ENCODE measurements around the gene SPECC1L.
"Not testable (repeated sequence)": the region's sequence is repeated elsewhere in the genome, so short reads cannot be mapped to it uniquely, and the experiment has no call there.

Gene SPECC1L, protein sequence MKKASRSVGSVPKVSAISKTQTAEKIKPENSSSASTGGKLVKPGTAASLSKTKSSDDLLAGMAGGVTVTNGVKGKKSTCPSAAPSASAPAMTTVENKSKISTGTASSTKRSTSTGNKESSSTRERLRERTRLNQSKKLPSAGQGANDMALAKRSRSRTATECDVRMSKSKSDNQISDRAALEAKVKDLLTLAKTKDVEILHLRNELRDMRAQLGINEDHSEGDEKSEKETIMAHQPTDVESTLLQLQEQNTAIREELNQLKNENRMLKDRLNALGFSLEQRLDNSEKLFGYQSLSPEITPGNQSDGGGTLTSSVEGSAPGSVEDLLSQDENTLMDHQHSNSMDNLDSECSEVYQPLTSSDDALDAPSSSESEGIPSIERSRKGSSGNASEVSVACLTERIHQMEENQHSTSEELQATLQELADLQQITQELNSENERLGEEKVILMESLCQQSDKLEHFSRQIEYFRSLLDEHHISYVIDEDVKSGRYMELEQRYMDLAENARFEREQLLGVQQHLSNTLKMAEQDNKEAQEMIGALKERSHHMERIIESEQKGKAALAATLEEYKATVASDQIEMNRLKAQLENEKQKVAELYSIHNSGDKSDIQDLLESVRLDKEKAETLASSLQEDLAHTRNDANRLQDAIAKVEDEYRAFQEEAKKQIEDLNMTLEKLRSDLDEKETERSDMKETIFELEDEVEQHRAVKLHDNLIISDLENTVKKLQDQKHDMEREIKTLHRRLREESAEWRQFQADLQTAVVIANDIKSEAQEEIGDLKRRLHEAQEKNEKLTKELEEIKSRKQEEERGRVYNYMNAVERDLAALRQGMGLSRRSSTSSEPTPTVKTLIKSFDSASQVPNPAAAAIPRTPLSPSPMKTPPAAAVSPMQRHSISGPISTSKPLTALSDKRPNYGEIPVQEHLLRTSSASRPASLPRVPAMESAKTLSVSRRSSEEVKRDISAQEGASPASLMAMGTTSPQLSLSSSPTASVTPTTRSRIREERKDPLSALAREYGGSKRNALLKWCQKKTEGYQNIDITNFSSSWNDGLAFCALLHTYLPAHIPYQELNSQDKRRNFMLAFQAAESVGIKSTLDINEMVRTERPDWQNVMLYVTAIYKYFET

DNA sequence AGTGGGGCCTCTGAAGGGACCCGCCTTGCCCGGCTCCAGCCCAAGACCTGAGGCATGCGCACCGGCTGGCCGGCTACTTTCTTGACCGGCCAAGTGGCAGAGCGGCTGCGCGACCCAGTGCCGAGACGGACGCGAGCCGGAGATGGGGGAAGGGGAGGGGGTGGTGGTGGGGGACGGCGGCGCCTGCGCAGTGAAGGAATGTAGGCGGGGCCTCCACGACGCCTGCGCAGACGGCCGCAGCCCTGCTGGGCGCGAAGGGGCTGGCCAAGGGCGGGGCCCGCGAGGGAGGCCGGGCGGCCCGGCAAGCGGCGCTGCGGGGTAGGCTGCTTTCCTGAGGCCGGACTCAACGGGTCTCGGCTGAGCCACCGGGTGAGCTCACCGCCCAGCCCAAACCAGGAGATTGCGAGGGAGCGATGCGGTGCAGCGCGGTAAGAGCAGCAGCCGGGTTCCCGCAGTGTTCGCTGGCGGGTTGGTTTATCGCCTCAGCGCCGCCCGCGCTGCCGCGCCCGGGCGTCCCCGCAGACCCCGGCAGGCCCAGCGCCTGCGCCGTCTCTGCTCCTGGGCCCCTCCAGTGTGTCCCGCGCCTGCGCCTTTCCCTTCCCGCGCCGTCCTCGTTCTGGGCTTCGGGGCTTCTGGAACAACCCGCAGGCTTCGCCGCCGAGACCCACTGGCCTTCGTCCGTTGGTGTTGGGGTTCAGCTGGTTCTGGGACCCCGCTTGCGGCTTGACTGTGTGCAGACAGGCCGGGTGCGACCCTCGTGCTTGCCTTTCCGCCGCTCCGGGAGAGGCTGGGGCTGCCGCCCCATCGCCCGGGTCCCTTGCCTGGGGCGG, at the start of gene SPECC1L:
SPECC1L (plus strand) TSS at position 276 of the 830 bp plus-strand sequence. CDS start 31,401 bp downstream, outside the sequence.
- DNase-seq (ENCODE audit: low read depth), result peak; percentile 90

- no peak for DNase-seq (ENCODE audit: low read depth)
Observed at GRCh38 chr22:24224468-24224867, 46.2 kb upstream of the SPECC1L start.

GRCh38 chr22:24225044-24225601, 45.5 kb upstream of the SPECC1L start:
- DNase-seq (ENCODE audit: low read depth), result no peak

DNA sequence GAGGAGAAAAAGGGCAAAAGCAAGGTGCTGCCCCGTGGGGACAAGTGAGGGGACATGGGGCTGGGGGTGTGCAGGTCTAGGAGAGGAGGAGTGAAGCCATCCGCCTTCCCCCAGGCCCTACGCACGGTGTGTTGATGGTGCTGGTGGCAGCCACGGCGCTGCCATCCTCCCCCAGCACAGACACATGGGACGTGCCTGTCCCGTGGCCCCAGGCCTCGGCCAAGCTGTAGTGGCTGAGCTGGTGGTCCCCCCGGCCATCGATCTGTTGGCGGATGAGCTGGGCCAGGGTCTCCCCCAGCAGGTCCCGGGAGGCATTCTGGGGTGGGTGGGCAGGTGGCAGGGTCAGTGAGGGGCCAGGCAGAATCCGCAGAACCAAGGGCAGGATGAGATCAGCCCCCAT, 44.7 kb upstream of the SPECC1L start:
- DNase-seq (ENCODE audit: low read depth), result no peak

GRCh38 chr22:24230911-24231656, 39.5 kb upstream of the SPECC1L start:
- no peak for DNase-seq (ENCODE audit: low read depth)

- no peak for DNase-seq (ENCODE audit: low read depth)
Observed at GRCh38 chr22:24231706-24232105, 38.9 kb upstream of the SPECC1L start.

GRCh38 chr22:24232124-24232523, 38.5 kb upstream of the SPECC1L start:
- no peak for DNase-seq (ENCODE audit: low read depth)

- no peak for DNase-seq (ENCODE audit: low read depth)
Observed at GRCh38 chr22:24232725-24233124, 37.9 kb upstream of the SPECC1L start.

DNA sequence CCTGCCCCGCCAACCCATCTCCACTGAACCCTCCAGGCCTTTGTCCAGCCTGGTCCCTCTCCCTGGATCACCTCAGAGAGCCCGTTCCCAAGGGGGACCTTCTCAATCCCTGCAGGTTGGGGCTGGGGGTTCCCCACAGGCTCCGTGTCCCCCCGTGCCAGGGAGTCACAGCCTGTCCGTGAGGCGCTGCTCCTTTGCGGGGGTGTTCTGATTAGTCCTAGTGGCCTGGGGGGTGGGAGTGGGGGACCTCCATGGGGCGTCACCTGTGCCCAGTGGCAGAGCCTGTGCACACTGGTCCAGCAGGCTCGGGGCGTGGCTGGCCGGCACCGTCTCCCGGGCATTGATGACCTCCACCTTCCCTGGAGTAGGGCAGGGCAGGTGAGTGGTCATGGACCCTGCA, 37.4 kb upstream of the SPECC1L start:
- DNase-seq (ENCODE audit: low read depth), result no peak

- no peak for DNase-seq (ENCODE audit: low read depth)
Observed at GRCh38 chr22:24233816-24234215, 36.8 kb upstream of the SPECC1L start.

DNA sequence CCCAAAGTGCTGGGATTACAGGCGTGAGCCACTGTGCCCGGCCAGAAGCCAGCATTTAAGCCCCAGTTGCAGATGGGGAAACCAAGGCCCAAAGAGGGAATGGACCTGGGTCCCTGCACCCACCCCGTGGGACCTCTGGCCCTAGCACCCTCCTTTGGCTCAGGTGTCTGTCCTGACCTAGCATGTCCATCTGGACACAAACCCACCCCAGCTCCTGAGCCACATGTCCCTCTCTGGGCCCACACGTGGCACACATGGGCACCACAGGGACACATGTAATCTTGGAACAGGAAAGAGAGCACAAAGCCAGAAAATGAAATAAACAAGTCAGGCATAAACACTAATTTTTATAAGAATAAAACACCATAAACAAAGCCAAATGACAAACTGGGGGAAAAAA, 35.3 kb upstream of the SPECC1L start:
- DNase-seq (ENCODE audit: low read depth), result no peak

GRCh38 chr22:24236656-24237055, 34.0 kb upstream of the SPECC1L start:
- peak; percentile 33 for DNase-seq (ENCODE audit: low read depth)

DNA sequence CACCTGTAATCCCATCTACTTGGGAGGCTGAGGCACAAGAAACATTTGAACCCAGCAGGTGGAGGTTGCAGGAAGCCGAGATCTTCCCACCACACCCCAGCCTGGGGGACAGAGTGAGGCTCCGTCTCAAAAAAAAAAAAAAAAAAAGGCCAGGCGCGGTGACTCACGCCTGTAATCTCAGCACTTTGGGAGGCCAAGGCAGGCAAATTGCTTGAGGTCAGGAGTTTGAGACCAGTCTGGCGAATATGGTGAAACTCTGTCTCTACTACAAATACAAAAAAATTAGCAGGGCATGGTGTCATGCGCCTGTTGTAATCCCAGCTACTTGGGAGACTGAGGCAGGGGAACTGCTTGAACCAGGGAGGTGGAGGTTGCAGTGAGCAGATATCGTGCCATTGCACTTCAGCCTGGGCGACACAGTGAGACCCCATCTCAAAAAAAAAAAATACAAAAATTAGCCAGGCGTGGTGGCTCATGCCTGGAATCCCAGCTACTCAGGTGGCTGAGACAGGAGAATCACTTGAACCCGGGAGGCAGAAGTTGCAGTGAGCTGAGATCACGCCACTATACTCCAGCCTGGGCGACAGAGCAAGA, 32.4 kb upstream of the SPECC1L start:
- DNase-seq (ENCODE audit: low read depth), result not testable (repeated sequence)

- DNase-seq (ENCODE audit: low read depth), result no peak
Observed at GRCh38 chr22:24240381-24240780, 30.2 kb upstream of the SPECC1L start.

GRCh38 chr22:24240985-24241692, 29.5 kb upstream of the SPECC1L start:
- not testable (repeated sequence) for DNase-seq (ENCODE audit: low read depth)

DNA sequence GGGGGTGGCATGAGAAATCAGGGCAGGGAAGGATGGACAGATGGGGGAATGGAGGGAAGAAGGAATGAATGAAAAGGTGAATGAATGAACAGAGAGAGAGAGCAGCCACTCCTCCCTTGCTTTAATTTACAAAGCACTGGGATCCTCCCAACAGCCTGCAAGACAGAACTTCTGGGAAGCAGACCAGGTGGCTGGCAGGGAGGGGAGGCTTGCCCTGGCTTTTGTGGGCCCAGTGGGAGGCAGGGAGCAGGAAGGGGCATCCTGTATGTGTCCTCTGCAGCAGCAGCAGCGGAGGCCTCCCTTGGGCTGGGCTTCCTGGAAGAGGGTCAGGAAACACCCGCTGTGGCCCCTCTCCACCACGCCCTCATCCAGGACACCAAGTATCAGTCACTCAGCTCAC, 27.2 kb upstream of the SPECC1L start:
- peak; percentile 12 for DNase-seq (ENCODE audit: low read depth)

- peak; percentile 53 for DNase-seq (ENCODE audit: low read depth)
Observed at GRCh38 chr22:24244144-24244787, 26.4 kb upstream of the SPECC1L start.

DNA sequence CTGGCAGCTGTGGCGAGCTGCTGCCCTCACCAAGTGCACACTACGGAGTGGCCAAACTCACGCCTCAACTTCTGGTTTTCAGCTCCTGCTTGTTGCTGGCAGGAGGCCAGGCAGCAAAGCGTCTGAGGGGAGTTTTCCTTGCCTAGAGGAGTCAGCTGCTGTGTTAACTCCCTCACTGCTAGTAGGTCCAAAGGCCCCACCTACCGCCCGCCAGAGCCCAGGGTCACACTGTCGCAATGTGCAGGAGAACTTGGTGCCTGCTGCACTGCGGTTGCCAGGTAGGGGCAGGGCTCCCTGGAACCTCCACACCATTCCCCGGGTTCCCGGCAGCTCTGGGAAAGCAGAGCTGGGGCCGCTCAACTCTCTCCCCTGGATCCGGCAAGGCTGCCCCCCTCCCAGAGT, 25.6 kb upstream of the SPECC1L start, which contains the start of gene GGT5:
GGT5 (minus strand) TSS at position 53 of the 402 bp plus-strand sequence. CDS start 357 bp downstream, outside the sequence.
- DNase-seq (ENCODE audit: low read depth), result peak; percentile 42
